ENCODE data around the gene SUMO3.

DNA sequence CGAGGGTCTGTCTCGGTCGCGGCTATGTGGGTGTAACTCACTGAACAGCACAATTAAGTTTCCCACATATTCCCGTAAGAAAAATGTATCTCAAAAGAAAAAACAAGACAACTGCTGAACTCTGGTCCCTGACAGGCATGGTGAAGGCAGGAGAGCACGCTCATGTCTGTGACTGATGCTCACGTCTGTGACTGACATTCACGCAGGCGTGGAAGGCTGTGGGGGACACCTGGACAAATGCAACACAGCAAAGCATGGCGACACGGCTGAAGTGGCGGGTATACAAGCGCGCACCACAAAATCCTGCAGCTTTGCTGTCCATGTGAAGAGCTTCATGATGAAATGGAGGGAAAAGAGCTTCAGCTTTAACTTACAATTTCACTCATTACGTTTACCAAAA lies 49.6 kb upstream of the SUMO3 start:
- TF ChIP-seq, protein P1, sequence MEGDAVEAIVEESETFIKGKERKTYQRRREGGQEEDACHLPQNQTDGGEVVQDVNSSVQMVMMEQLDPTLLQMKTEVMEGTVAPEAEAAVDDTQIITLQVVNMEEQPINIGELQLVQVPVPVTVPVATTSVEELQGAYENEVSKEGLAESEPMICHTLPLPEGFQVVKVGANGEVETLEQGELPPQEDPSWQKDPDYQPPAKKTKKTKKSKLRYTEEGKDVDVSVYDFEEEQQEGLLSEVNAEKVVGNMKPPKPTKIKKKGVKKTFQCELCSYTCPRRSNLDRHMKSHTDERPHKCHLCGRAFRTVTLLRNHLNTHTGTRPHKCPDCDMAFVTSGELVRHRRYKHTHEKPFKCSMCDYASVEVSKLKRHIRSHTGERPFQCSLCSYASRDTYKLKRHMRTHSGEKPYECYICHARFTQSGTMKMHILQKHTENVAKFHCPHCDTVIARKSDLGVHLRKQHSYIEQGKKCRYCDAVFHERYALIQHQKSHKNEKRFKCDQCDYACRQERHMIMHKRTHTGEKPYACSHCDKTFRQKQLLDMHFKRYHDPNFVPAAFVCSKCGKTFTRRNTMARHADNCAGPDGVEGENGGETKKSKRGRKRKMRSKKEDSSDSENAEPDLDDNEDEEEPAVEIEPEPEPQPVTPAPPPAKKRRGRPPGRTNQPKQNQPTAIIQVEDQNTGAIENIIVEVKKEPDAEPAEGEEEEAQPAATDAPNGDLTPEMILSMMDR (IDR thresholded peaks at IDR 0.05): no peak
- TF ChIP-seq POLR2AphosphoS5 (IDR thresholded peaks at IDR 0.05; ENCODE audit: low read depth, low read length): no peak
- TF ChIP-seq SIN3A (IDR thresholded peaks at IDR 0.05; ENCODE audit: borderline replicate concordance, insufficient read depth, low read depth, low read length): no peak
- TF ChIP-seq, protein P2, sequence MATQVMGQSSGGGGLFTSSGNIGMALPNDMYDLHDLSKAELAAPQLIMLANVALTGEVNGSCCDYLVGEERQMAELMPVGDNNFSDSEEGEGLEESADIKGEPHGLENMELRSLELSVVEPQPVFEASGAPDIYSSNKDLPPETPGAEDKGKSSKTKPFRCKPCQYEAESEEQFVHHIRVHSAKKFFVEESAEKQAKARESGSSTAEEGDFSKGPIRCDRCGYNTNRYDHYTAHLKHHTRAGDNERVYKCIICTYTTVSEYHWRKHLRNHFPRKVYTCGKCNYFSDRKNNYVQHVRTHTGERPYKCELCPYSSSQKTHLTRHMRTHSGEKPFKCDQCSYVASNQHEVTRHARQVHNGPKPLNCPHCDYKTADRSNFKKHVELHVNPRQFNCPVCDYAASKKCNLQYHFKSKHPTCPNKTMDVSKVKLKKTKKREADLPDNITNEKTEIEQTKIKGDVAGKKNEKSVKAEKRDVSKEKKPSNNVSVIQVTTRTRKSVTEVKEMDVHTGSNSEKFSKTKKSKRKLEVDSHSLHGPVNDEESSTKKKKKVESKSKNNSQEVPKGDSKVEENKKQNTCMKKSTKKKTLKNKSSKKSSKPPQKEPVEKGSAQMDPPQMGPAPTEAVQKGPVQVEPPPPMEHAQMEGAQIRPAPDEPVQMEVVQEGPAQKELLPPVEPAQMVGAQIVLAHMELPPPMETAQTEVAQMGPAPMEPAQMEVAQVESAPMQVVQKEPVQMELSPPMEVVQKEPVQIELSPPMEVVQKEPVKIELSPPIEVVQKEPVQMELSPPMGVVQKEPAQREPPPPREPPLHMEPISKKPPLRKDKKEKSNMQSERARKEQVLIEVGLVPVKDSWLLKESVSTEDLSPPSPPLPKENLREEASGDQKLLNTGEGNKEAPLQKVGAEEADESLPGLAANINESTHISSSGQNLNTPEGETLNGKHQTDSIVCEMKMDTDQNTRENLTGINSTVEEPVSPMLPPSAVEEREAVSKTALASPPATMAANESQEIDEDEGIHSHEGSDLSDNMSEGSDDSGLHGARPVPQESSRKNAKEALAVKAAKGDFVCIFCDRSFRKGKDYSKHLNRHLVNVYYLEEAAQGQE (IDR thresholded peaks at IDR 0.05; ENCODE audit: insufficient read depth in 1 of 2, low read depth in 2 of 2, low read length in 1 of 2): no peak

Data from Panc1 (cell line).